ENCODE data around the gene PARD3. TPM values are rescaled to one million over a fixed set of nuclear protein-coding genes. Genes with fewer than 3 reads are reported as not detected.

The PARD3 gene
- total and polyA plus RNA-seq, 7 donors: 20.2 to 84.4 (median 53.4) TPM

GRCh38 chr10:34235164-34235832, 579.8 kb downstream of the PARD3 start:
- Histone ChIP-seq H3K9me3 (no peaks in the 10 kb centered on the region), H3K4me1 (peaks cover 16% of the 10 kb centered on the region), H3K27ac (no peak overlapping the region), H3K27me3 (ENCODE audit: insufficient read depth in 3 of 3, low read length in 2 of 3) (no peaks in the 10 kb centered on the region), H3K4me3 (peak overlapping the region; percentile 19), H3K36me3 (ENCODE audit: insufficient read depth in 1 of 2, low read depth in 1 of 2) (no peaks in the 10 kb centered on the region)
- intact Hi-C loops (cut with DNase I): no loop called here
- 49 to 52% (median 49%) methylated on average over 7 of the region's 7 CpGs for WGBS, 3 donors
- no peak for TF ChIP-seq CTCF (IDR thresholded peaks at IDR 0.05)
- DNase-seq (no peak), ATAC-seq (peak; percentile 84 to 90 (median 86))

DNA sequence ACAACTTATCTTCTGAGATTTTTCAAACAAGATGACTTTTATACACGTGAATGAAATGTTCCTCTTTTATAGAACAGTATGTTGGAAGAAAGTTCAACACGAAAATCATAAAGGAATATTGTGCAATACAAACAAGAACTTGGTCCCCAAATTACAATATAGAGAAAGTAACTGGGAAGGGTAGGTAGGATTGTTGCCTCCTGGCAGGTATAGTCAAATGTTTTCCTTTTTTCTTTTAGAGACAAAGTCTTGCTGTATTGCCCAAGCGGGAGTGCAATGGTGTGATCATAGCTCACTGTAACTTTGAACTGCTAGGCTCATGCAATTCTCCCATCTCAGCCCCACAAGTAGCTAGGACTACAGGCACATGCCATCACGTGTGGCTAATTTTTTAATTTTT, 582.6 kb downstream of the PARD3 start:
- ATAC-seq (no peak), DNase-seq (no peak)
- no peak for TF ChIP-seq CTCF (IDR thresholded peaks at IDR 0.05)
- WGBS, 3 donors: 91 to 97% (median 95%) methylated on average over 4 of the region's 4 CpGs
- no peak overlapping the region for H3K4me3 ChIP-seq
- H3K4me1 ChIP-seq: peaks cover 16% of the 10 kb centered on the region
- H3K27ac ChIP-seq: no peak overlapping the region
- intact Hi-C loops (cut with DNase I): no loop called here
- H3K9me3 ChIP-seq: no peaks in the 10 kb centered on the region
- no peaks in the 10 kb centered on the region for H3K27me3 ChIP-seq (ENCODE audit: insufficient read depth in 3 of 3, low read length in 2 of 3)
- no peaks in the 10 kb centered on the region for H3K36me3 ChIP-seq (ENCODE audit: insufficient read depth in 1 of 2, low read depth in 1 of 2)

GRCh38 chr10:34231441-34232180, 583.5 kb downstream of the PARD3 start:
- no peaks in the 10 kb centered on the region for H3K9me3 ChIP-seq
- intact Hi-C loops (cut with DNase I): no loop called here
- H3K4me1 ChIP-seq: peaks cover 16% of the 10 kb centered on the region
- peak; percentile 55 to 81 (median 68) for ATAC-seq
- H3K27me3 ChIP-seq (ENCODE audit: insufficient read depth in 3 of 3, low read length in 2 of 3): no peaks in the 10 kb centered on the region
- no peak overlapping the region for H3K27ac ChIP-seq
- H3K36me3 ChIP-seq (ENCODE audit: insufficient read depth in 1 of 2, low read depth in 1 of 2): no peaks in the 10 kb centered on the region
- 35 to 48% (median 39%) methylated on average over 11 of the region's 11 CpGs for WGBS, 3 donors
- no peak overlapping the region for H3K4me3 ChIP-seq
- no peak for DNase-seq
- no peak for TF ChIP-seq CTCF (IDR thresholded peaks at IDR 0.05)

DNA sequence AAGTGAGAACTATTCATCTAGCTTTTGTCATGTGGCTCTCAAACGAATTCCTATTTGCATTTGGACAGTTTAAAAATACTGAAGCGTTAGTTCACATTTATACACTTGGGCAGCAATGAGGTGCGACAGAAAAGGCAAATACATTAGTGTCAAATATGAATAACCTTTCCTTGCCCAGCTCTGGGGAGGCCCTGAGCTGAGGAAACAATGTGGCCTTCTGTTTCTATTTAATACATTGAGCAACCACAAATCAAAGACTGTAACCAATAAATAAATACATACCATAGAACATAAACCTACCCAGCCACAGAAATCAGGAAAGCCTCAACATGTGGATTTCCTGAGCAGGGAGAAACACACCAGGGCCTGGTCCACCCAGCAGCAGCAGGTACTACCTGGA, 585.2 kb downstream of the PARD3 start:
- H3K27me3 ChIP-seq (ENCODE audit: insufficient read depth in 3 of 3, low read length in 2 of 3): no peaks in the 10 kb centered on the region
- no peak for DNase-seq
- peaks cover 6% of the 10 kb centered on the region for H3K4me1 ChIP-seq
- no peak overlapping the region for H3K27ac ChIP-seq
- 91 to 94% (median 94%) methylated on average over 3 of the region's 3 CpGs for WGBS, 3 donors
- no peaks in the 10 kb centered on the region for H3K36me3 ChIP-seq (ENCODE audit: insufficient read depth in 1 of 2, low read depth in 1 of 2)
- no peaks in the 10 kb centered on the region for H3K9me3 ChIP-seq
- ATAC-seq: no peak
- H3K4me3 ChIP-seq: no peak overlapping the region
- intact Hi-C loops (cut with DNase I): no loop called here
- TF ChIP-seq CTCF (IDR thresholded peaks at IDR 0.05): no peak
